NOMO-1 treated with dmso at 0.1 percent for 144 hours (cell line): Measurements from ENCODE around the gene RPTOR.

Experiments used
- DNase-seq: peaks from one replicate; lab custom pipeline; 2025; ENCODE audit not compliant: unreplicated experiment; lab: John Stamatoyannopoulos, UW

Gene RPTOR

GRCh38 chr17:80775863-80776262 lies 231.2 kb downstream of the RPTOR start:
- no peak for DNase-seq

- no peak for DNase-seq
Measured at GRCh38 chr17:80777274-80777673, 232.6 kb downstream of the RPTOR start.

GRCh38 chr17:80778716-80779115 lies 234.1 kb downstream of the RPTOR start:
- DNase-seq: no peak

- DNase-seq: no peak
Measured at GRCh38 chr17:80779336-80779735, 234.7 kb downstream of the RPTOR start.

- peak; percentile 77 for DNase-seq
Measured at GRCh38 chr17:80779961-80780380, 235.3 kb downstream of the RPTOR start.

GRCh38 chr17:80780381-80781198 lies 236.0 kb downstream of the RPTOR start:
- DNase-seq: peak; percentile 77

- peak; percentile 26 for DNase-seq
Measured at GRCh38 chr17:80781211-80781610, 236.6 kb downstream of the RPTOR start.

- DNase-seq: no peak
Measured at GRCh38 chr17:80781807-80782277, 237.2 kb downstream of the RPTOR start.

- DNase-seq: no peak
Measured at GRCh38 chr17:80782536-80783427, 238.1 kb downstream of the RPTOR start.

GRCh38 chr17:80783486-80783885 lies 238.8 kb downstream of the RPTOR start:
- DNase-seq: no peak

- no peak for DNase-seq
Measured at GRCh38 chr17:80783971-80784370, 239.3 kb downstream of the RPTOR start.

GRCh38 chr17:80785477-80786178 lies 241.0 kb downstream of the RPTOR start:
- no peak for DNase-seq

GRCh38 chr17:80786470-80786869 lies 241.8 kb downstream of the RPTOR start:
- no peak for DNase-seq

GRCh38 chr17:80786887-80787286 lies 242.2 kb downstream of the RPTOR start:
- no peak for DNase-seq

- no peak for DNase-seq
Measured at GRCh38 chr17:80787881-80788280, 243.2 kb downstream of the RPTOR start.

- DNase-seq: no peak
Measured at GRCh38 chr17:80789356-80789902, 244.8 kb downstream of the RPTOR start.

GRCh38 chr17:80790021-80790765 lies 245.6 kb downstream of the RPTOR start:
- no peak for DNase-seq

- no peak for DNase-seq
Measured at GRCh38 chr17:80790981-80791742, 246.5 kb downstream of the RPTOR start.

- no peak for DNase-seq
Measured at GRCh38 chr17:80791758-80792284, 247.2 kb downstream of the RPTOR start.
